Kidney epithelial cell (primary cell): Measurements from ENCODE around the gene DPH7. TPM values are rescaled to one million over a fixed set of nuclear protein-coding genes. Genes with fewer than 3 reads are reported as not detected.
A peak's percentile ranks its signal among the peaks of the same experiment; 100 is the strongest.
"Not testable (repeated sequence)": the region's sequence is repeated elsewhere in the genome, so short reads cannot be mapped to it uniquely, and the experiment has no call there.

ENCODE experiments used
- DNase-seq: peaks from one replicate; pipeline ENCODE4 v3.0.0-alpha.2; 2010; ENCODE audit warnings: low read depth
- H3K27me3 ChIP-seq: 2 replicates; pipeline ENCODE4 v1.6.0; 2011; ENCODE audit warnings: low read length; ENCODE audit not compliant: control insufficient read depth, insufficient read depth
- H3K36me3 ChIP-seq: 2 replicates; pipeline ENCODE4 v1.5.1; 2011; ENCODE audit warnings: low read length; ENCODE audit not compliant: control insufficient read depth, insufficient read depth
- H3K4me3 ChIP-seq: 2 replicates; pipeline ENCODE4 v1.5.1; 2011; ENCODE audit warnings: low read depth, mild to moderate bottlenecking, control low read depth, low read length
- CTCF ChIP-seq: IDR thresholded peaks from 2 replicates; pipeline ENCODE4 v1.5.1; 2011; ENCODE audit warnings: mild to moderate bottlenecking, moderate library complexity, low read length, control low read depth, inconsistent platforms; ENCODE audit not compliant: insufficient read depth, poor library complexity, severe bottlenecking
- total RNA-seq: library from RNA; depleted of rRNA; stranded (reverse); fragments of >200 nt; gene quantifications from 2 replicates; pipeline ENCODE4 v1.2.3, GENCODE V29; 2015

The DPH7 gene
- total RNA-seq, 1 donor from 2014 or later: 38.9 TPM

GRCh38 chr9:137540536-137540935, 38.2 kb downstream of the DPH7 start:
- Histone ChIP-seq H3K27me3 (peaks cover 2% of the 10 kb centered on the region), H3K4me3 (no peak overlapping the region), H3K36me3 (no peaks in the 10 kb centered on the region)
- TF ChIP-seq CTCF: no peak
- DNase-seq: no peak

GRCh38 chr9:137538058-137538457, 40.7 kb downstream of the DPH7 start:
- DNase-seq: no peak
- Histone ChIP-seq H3K36me3 (no peaks in the 10 kb centered on the region), H3K27me3 (peaks cover 2% of the 10 kb centered on the region), H3K4me3 (no peak overlapping the region)
- TF ChIP-seq CTCF: no peak

GRCh38 chr9:137536594-137537131, 42.1 kb downstream of the DPH7 start:
- DNase-seq, H3K27me3 ChIP-seq, H3K4me3 ChIP-seq, H3K36me3 ChIP-seq: not testable (repeated sequence)

- H3K27me3 ChIP-seq: no peaks in the 10 kb centered on the region
- no peak for TF ChIP-seq CTCF
- H3K4me3 ChIP-seq: no peak overlapping the region
- H3K36me3 ChIP-seq: no peaks in the 10 kb centered on the region
- DNase-seq: no peak
Measured at GRCh38 chr9:137535120-137535428, 43.7 kb downstream of the DPH7 start.

- Histone ChIP-seq H3K36me3 (no peaks in the 10 kb centered on the region), H3K27me3 (no peaks in the 10 kb centered on the region), H3K4me3 (no peak overlapping the region)
- TF ChIP-seq CTCF: peak; percentile 75
- peak; percentile 26 for DNase-seq
Measured at GRCh38 chr9:137534256-137535119, 44.2 kb downstream of the DPH7 start.

- not testable (repeated sequence) for H3K27me3 ChIP-seq, H3K36me3 ChIP-seq, DNase-seq, H3K4me3 ChIP-seq
Measured at GRCh38 chr9:137532891-137533468, 45.7 kb downstream of the DPH7 start.
